ENCODE measurements around the gene SORBS1. TPM values are rescaled to one million over a fixed set of nuclear protein-coding genes. Genes with fewer than 3 reads are reported as not detected.
A peak's percentile ranks its signal among the peaks of the same experiment; 100 is the strongest.

The SORBS1 gene
- polyA plus RNA-seq, 1 donor from 2014 or later, result 39.5 TPM

DNA sequence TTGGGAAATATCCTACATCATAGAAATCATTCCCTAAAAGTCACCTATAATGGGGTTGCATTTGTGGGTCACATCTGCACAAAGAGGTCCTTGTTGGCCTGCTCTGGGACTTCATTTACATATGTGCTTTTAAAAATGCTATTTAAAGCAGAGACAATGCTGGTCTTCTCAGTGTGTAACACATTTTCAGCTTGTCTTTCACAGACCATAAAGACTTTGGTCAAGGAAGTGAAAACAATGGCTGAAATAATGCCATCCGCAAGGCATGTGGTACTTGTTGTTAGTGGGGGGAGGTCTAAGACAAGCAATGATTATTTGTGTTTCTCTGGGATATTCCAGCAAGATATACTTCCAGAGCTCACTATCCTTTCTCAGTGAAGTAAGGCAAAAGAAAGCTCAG, 185.8 kb downstream of the SORBS1 start:
- Histone ChIP-seq H3K27ac (ENCODE audit: low read length) (no peak overlapping the region), H3K9me3 (ENCODE audit: low read length) (no peaks in the 10 kb centered on the region), H3K9me2 (ENCODE audit: insufficient read depth, low read length) (no peaks in the 10 kb centered on the region)

DNA sequence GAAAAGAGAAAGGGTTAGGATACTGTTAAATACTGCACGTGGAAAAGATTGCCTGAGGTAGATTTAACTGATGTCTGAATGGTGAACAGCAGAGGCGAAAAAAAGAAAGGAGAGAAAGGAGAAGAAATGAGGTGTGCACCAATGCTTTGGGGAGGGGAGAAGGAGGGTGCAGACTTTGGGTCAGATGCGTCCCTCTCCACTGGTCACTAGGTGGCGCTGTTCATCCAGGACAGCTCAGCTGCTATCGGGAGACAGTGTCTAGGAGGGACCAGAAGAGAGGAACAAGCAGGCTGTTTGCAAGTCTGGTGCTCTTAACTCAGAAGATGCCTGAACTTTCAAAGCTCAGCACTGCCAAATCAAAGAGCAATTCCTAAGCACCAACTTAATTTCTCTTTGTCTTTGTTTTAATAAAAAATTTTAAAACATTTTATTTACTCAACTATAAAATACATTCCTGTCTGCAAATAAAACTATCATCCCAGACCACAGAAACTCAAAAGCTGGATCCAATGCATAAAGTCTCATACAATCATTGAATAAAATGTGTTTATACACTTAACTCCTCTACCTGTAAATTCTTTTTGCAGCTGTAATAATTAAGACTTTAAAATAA, 186.5 kb downstream of the SORBS1 start:
- Histone ChIP-seq H4K20me1 (ENCODE audit: insufficient read depth) (no peaks in the 10 kb centered on the region), H3K79me2 (replicated peaks; ENCODE audit: insufficient read depth, low read length) (no peaks in the 10 kb centered on the region), H3K4me2 (ENCODE audit: low read length) (no peak overlapping the region), H3F3A (ENCODE audit: insufficient read depth, low read length, poor library complexity, severe bottlenecking) (no peaks in the 10 kb centered on the region), H3K4me3 (ENCODE audit: low read length) (no peak overlapping the region), H3K9me2 (ENCODE audit: insufficient read depth, low read length) (no peaks in the 10 kb centered on the region), H3K27me3 (ENCODE audit: insufficient read depth, low read depth, low read length) (no peaks in the 10 kb centered on the region), H3K9me3 (ENCODE audit: low read length) (no peaks in the 10 kb centered on the region), H2AFZ (ENCODE audit: low read depth, low read length) (no peak overlapping the region), H3K36me3 (ENCODE audit: insufficient read depth, low read length) (no peaks in the 10 kb centered on the region), H3K9ac (ENCODE audit: low read length) (no peak overlapping the region), H3K27ac (ENCODE audit: low read length) (no peak overlapping the region)
- TF ChIP-seq, protein P1, sequence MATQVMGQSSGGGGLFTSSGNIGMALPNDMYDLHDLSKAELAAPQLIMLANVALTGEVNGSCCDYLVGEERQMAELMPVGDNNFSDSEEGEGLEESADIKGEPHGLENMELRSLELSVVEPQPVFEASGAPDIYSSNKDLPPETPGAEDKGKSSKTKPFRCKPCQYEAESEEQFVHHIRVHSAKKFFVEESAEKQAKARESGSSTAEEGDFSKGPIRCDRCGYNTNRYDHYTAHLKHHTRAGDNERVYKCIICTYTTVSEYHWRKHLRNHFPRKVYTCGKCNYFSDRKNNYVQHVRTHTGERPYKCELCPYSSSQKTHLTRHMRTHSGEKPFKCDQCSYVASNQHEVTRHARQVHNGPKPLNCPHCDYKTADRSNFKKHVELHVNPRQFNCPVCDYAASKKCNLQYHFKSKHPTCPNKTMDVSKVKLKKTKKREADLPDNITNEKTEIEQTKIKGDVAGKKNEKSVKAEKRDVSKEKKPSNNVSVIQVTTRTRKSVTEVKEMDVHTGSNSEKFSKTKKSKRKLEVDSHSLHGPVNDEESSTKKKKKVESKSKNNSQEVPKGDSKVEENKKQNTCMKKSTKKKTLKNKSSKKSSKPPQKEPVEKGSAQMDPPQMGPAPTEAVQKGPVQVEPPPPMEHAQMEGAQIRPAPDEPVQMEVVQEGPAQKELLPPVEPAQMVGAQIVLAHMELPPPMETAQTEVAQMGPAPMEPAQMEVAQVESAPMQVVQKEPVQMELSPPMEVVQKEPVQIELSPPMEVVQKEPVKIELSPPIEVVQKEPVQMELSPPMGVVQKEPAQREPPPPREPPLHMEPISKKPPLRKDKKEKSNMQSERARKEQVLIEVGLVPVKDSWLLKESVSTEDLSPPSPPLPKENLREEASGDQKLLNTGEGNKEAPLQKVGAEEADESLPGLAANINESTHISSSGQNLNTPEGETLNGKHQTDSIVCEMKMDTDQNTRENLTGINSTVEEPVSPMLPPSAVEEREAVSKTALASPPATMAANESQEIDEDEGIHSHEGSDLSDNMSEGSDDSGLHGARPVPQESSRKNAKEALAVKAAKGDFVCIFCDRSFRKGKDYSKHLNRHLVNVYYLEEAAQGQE (IDR thresholded peaks at IDR 0.05; ENCODE audit: borderline replicate concordance), result no peak
- TF ChIP-seq POLR2AphosphoS5 (IDR thresholded peaks at IDR 0.05) (no peak), RAD21 (conservative IDR thresholded peaks at IDR 0.05) (peak; percentile 73), EP300 (conservative IDR thresholded peaks at IDR 0.05; ENCODE audit: poor library complexity, severe bottlenecking) (no peak), MXI1 (conservative IDR thresholded peaks at IDR 0.05; ENCODE audit: poor library complexity, severe bottlenecking) (no peak), TAF1 (IDR thresholded peaks at IDR 0.05; ENCODE audit: low read depth) (no peak), EZH2 (IDR thresholded peaks at IDR 0.05; ENCODE audit: borderline replicate concordance, insufficient read depth, low read length, poor library complexity, severe bottlenecking) (no peak), SMC3 (conservative IDR thresholded peaks at IDR 0.05; ENCODE audit: poor library complexity) (peak; percentile 77)
- TF ChIP-seq, protein P2, sequence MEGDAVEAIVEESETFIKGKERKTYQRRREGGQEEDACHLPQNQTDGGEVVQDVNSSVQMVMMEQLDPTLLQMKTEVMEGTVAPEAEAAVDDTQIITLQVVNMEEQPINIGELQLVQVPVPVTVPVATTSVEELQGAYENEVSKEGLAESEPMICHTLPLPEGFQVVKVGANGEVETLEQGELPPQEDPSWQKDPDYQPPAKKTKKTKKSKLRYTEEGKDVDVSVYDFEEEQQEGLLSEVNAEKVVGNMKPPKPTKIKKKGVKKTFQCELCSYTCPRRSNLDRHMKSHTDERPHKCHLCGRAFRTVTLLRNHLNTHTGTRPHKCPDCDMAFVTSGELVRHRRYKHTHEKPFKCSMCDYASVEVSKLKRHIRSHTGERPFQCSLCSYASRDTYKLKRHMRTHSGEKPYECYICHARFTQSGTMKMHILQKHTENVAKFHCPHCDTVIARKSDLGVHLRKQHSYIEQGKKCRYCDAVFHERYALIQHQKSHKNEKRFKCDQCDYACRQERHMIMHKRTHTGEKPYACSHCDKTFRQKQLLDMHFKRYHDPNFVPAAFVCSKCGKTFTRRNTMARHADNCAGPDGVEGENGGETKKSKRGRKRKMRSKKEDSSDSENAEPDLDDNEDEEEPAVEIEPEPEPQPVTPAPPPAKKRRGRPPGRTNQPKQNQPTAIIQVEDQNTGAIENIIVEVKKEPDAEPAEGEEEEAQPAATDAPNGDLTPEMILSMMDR (IDR thresholded peaks at IDR 0.05; ENCODE audit: poor library complexity, severe bottlenecking), result peak; percentile 76

More for the DNA sequence above, 185.8 kb downstream of the SORBS1 start:
- H3K27me3 ChIP-seq (ENCODE audit: insufficient read depth, low read depth, low read length), result no peaks in the 10 kb centered on the region
- no peak overlapping the region for H2AFZ ChIP-seq (ENCODE audit: low read depth, low read length)
- TF ChIP-seq SMC3 (conservative IDR thresholded peaks at IDR 0.05; ENCODE audit: poor library complexity), result no peak
- TF ChIP-seq RAD21 (conservative IDR thresholded peaks at IDR 0.05), result no peak
- TF ChIP-seq EZH2 (IDR thresholded peaks at IDR 0.05; ENCODE audit: borderline replicate concordance, insufficient read depth, low read length, poor library complexity, severe bottlenecking), result no peak
- TF ChIP-seq, protein P1 (IDR thresholded peaks at IDR 0.05; ENCODE audit: borderline replicate concordance), result no peak
- TF ChIP-seq, protein P2 (IDR thresholded peaks at IDR 0.05; ENCODE audit: poor library complexity, severe bottlenecking), result no peak
- no peak for TF ChIP-seq TAF1 (IDR thresholded peaks at IDR 0.05; ENCODE audit: low read depth)
- TF ChIP-seq POLR2AphosphoS5 (IDR thresholded peaks at IDR 0.05), result no peak
- TF ChIP-seq EP300 (conservative IDR thresholded peaks at IDR 0.05; ENCODE audit: poor library complexity, severe bottlenecking), result no peak
- no peak for TF ChIP-seq MXI1 (conservative IDR thresholded peaks at IDR 0.05; ENCODE audit: poor library complexity, severe bottlenecking)
- no peak overlapping the region for H3K4me2 ChIP-seq (ENCODE audit: low read length)
- H3K4me3 ChIP-seq (ENCODE audit: low read length), result no peak overlapping the region
- peaks cover under 1% of the 10 kb centered on the region for H3K36me3 ChIP-seq (ENCODE audit: insufficient read depth, low read length)
- no peak overlapping the region for H3K9ac ChIP-seq (ENCODE audit: low read length)
- H3K79me2 ChIP-seq (replicated peaks; ENCODE audit: insufficient read depth, low read length), result no peaks in the 10 kb centered on the region
- no peaks in the 10 kb centered on the region for H3F3A ChIP-seq (ENCODE audit: insufficient read depth, low read length, poor library complexity, severe bottlenecking)
- no peaks in the 10 kb centered on the region for H4K20me1 ChIP-seq (ENCODE audit: insufficient read depth)

Data from neural cell (in vitro differentiated cells).